Activated B cell treated with CpG ODN at 0.5 μM for 24 hours (primary cell): ENCODE results near the gene URI1. TPM values are rescaled to one million over a fixed set of nuclear protein-coding genes. Genes with fewer than 3 reads are reported as not detected.
"Not testable (repeated sequence)": the region's sequence is repeated elsewhere in the genome, so short reads cannot be mapped to it uniquely, and the experiment has no call there.

Experiments
- ATAC-seq: fragments of 200-7000 bp; cut with Tn5 transposase; one replicate; pipeline ENCODE4 v1.10.0; 2021; ENCODE audit warnings: low read depth, mild to moderate bottlenecking, moderate library complexity
- CTCF ChIA-PET: fragments of 350-600 bp; sonication (Branson Sonifier 250); formaldehyde crosslinking; loops from one replicate; lab custom pipeline; 2021; ENCODE audit warnings: antibody characterized with exemption; lab: Charles Lee
- POLR2A ChIA-PET: fragments of 350-600 bp; sonication (Branson Sonifier 250); formaldehyde crosslinking; loops from one replicate; lab custom pipeline; 2021; ENCODE audit warnings: antibody characterized with exemption; lab: Charles Lee
- DNase-seq: peaks from one replicate; pipeline ENCODE4 v3.0.0; 2022
- H3K27ac Mint-ChIP-seq: one replicate; pipeline ENCODE4 v1.8.0; 2020; ENCODE audit warnings: mixed read lengths
- H3K27me3 Mint-ChIP-seq: one replicate; pipeline ENCODE4 v1.8.0; 2021; ENCODE audit warnings: mixed read lengths
- H3K36me3 Mint-ChIP-seq: one replicate; pipeline ENCODE4 v1.8.0; 2021; ENCODE audit warnings: low read depth, mixed read lengths
- H3K4me1 Mint-ChIP-seq: one replicate; pipeline ENCODE4 v1.8.0; 2021; ENCODE audit warnings: mixed read lengths
- H3K4me3 Mint-ChIP-seq: one replicate; pipeline ENCODE4 v1.8.0; 2020; ENCODE audit warnings: mild to moderate bottlenecking, mixed read lengths
- H3K9me3 Mint-ChIP-seq: one replicate; pipeline ENCODE4 v1.8.0; 2020; ENCODE audit warnings: mixed read lengths
- CTCF ChIP-seq: fragments of 200-600 bp; IDR thresholded peaks from one replicate; pipeline ENCODE4 v1.8.0; 2022; ENCODE audit warnings: antibody characterized with exemption, mild to moderate bottlenecking
- intact Hi-C: fragments of 100-400 bp; cut with micrococcal nuclease; formaldehyde crosslinking; loops from one replicate; pipeline ENCODE4 v1.15.1; 2024
- total RNA-seq: library from RNA; stranded (reverse); gene quantifications from 2 replicates; pipeline ENCODE4 v1.2.3, GENCODE V29; 2022

The URI1 gene
- total RNA-seq, 1 donor from 2014 or later, result 50.6 TPM

DNA sequence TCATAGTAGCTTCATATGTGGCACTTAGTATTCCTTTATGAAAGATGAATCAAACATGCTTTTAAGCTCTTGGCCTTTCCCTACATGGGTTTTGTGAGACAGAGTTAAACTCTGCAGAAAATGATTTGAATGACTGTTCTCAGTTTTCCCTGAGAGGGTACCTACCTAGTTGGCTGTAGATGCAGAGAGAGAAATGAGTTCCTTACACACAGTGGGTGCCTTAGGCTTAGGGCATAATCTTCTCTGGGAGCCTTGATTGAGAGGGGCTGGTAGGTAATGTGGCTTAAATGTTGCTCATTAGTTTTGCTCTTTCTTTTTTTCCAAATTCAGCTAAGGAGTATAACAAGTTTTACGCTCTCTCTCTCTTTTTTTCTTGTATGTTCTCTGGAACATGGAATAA, 3.0 kb downstream of the URI1 start:
- peaks cover 48% of the 10 kb centered on the region for H3K4me1 Mint-ChIP-seq
- ChIA-PET CTCF (interaction anchor here (1.5 kb wide), 1 partner anchor 22 kb away, joined by 9 read pairs; no protein-coding TSS in a partner anchor), POLR2A (no interaction called here)

DNA sequence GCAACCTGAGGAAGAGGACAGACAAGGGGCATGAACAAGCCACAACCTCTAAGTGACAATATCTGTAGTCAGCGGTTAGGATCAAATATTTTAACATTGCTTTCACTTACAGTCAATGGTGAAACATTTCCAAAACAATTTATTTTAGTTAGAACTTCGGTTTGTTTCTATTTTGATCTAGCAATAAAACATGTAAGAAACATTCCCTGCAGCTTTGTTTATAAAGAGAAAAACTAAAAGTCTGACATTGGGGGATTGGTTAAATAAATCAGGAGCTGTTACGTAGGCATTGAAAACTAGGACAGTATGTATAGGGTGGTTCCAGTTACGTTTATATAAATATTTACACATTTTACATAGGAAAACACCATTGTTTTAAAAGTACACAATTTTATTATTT, 3.4 kb downstream of the URI1 start:
- intact Hi-C loops, result loop anchor here (10.0 kb wide), 1 partner anchor 279 kb away; no protein-coding TSS in a partner anchor
- Mint-ChIP-seq H3K9me3 (no peaks in the 10 kb centered on the region), H3K27ac (no peak overlapping the region), H3K4me1 (peaks cover 48% of the 10 kb centered on the region), H3K36me3 (peaks cover 8% of the 10 kb centered on the region), H3K4me3 (no peak overlapping the region), H3K27me3 (no peaks in the 10 kb centered on the region)
- no peak for DNase-seq
- ChIA-PET CTCF (interaction anchor here (1.5 kb wide), 1 partner anchor 21 kb away, joined by 9 read pairs; no protein-coding TSS in a partner anchor), POLR2A (no interaction called here)
- ATAC-seq, result no peak
- no peak for TF ChIP-seq CTCF

More for the DNA sequence above, 3.0 kb downstream of the URI1 start:
- no peaks in the 10 kb centered on the region for H3K9me3 Mint-ChIP-seq
- ATAC-seq, result no peak
- H3K4me3 Mint-ChIP-seq, result no peak overlapping the region
- intact Hi-C loops, result loop anchor here (10.0 kb wide), 1 partner anchor 280 kb away; no protein-coding TSS in a partner anchor
- H3K27me3 Mint-ChIP-seq, result peaks cover under 1% of the 10 kb centered on the region
- DNase-seq, result no peak
- no peak overlapping the region for H3K27ac Mint-ChIP-seq
- peaks cover 7% of the 10 kb centered on the region for H3K36me3 Mint-ChIP-seq
- TF ChIP-seq CTCF, result no peak

DNA sequence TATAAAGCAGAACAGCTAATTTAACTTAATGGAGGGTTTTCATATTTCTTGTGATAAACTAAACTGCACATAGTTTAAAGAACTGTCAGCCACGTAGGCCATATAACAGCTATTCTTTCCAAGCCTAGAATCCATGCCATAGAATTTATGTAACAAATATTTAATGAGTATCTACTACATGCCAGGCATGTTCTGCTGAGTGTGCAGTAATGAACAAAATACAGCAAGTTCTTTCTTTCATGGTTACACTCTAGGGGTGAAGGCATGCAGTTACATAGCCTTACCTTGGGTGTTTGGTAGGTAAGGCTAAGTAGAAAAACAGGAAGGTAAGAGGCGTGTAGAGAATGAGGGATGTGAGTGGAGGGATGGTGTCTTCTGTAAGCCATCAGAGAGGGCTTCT, 4.6 kb downstream of the URI1 start:
- peaks cover 48% of the 10 kb centered on the region for H3K4me1 Mint-ChIP-seq
- no peak for DNase-seq
- H3K27ac Mint-ChIP-seq, result no peak overlapping the region
- no peak for ATAC-seq
- no peak overlapping the region for H3K4me3 Mint-ChIP-seq
- H3K36me3 Mint-ChIP-seq, result peaks cover 13% of the 10 kb centered on the region
- no peak for TF ChIP-seq CTCF
- POLR2A ChIA-PET, result no interaction called here
- H3K9me3 Mint-ChIP-seq, result no peaks in the 10 kb centered on the region
- no peaks in the 10 kb centered on the region for H3K27me3 Mint-ChIP-seq
- CTCF ChIA-PET, result interaction anchor here (0.6 to 1.1 kb wide), 2 partner anchors 88 to 107 kb away, joined by 3 to 5 read pairs; no protein-coding TSS in a partner anchor
- intact Hi-C loops, result loop anchor here (10.0 kb wide), 1 partner anchor 278 kb away; no protein-coding TSS in a partner anchor

- Mint-ChIP-seq H3K27me3 (no peaks in the 10 kb centered on the region), H3K27ac (no peak overlapping the region), H3K4me3 (no peak overlapping the region), H3K36me3 (peaks cover 13% of the 10 kb centered on the region), H3K4me1 (peaks cover 55% of the 10 kb centered on the region), H3K9me3 (no peaks in the 10 kb centered on the region)
- DNase-seq (no peak), ATAC-seq (no peak)
- ChIA-PET POLR2A (no interaction called here), CTCF (no interaction called here)
- no peak for TF ChIP-seq CTCF
- intact Hi-C loops, result loop anchor here (10.0 kb wide), 1 partner anchor 277 kb away; no protein-coding TSS in a partner anchor
Observed at GRCh38 chr19:29947871-29948270, 5.8 kb downstream of the URI1 start.

GRCh38 chr19:29948759-29949470, 6.9 kb downstream of the URI1 start:
- DNase-seq, POLR2A ChIA-PET, ATAC-seq, H3K9me3 Mint-ChIP-seq, H3K27me3 Mint-ChIP-seq, H3K27ac Mint-ChIP-seq, CTCF ChIA-PET, H3K4me3 Mint-ChIP-seq: not testable (repeated sequence)
- H3K4me1 Mint-ChIP-seq, result peaks cover 55% of the 10 kb centered on the region
- intact Hi-C loops, result loop anchor here (10.0 kb wide), 1 partner anchor 276 kb away; no protein-coding TSS in a partner anchor
- H3K36me3 Mint-ChIP-seq, result peaks cover 11% of the 10 kb centered on the region
